Cardiac muscle cell (in vitro differentiated cells and primary cell): Measurements from ENCODE around the gene SDC4. TPM values are rescaled to one million over a fixed set of nuclear protein-coding genes. Genes with fewer than 3 reads are reported as not detected.

ENCODE experiments used
- DNase-seq, 2 donors: peaks; one replicate each; pipeline versions ENCODE4 v3.0.0 to v3.0.0-alpha.2; 2010 to 2017; ENCODE audit warnings: low read depth in 1 of 2, low spot score in 1 of 2
- H3K27ac ChIP-seq: fragments of 200-600 bp; sonication (generic); 2 replicates; pipeline ENCODE4 v1.5.1; 2016
- H3K27me3 ChIP-seq: fragments of 200-600 bp; sonication (generic); 2 replicates; pipeline ENCODE4 v1.6.0; 2016; ENCODE audit warnings: control low read depth
- H3K36me3 ChIP-seq: fragments of 200-600 bp; sonication (generic); 2 replicates; pipeline ENCODE4 v1.5.1; 2016; ENCODE audit warnings: control low read depth
- H3K4me1 ChIP-seq: fragments of 200-600 bp; sonication (generic); 2 replicates; pipeline ENCODE4 v1.8.1; 2017; ENCODE audit warnings: low read depth, mild to moderate bottlenecking, mixed run types
- H3K4me3 ChIP-seq: fragments of 200-600 bp; sonication (generic); 2 replicates; pipeline ENCODE4 v1.5.1; 2016; ENCODE audit warnings: mild to moderate bottlenecking
- H3K9me3 ChIP-seq: fragments of 200-600 bp; sonication (generic); 2 replicates; pipeline ENCODE4 v1.5.1; 2017; ENCODE audit warnings: low read depth, mild to moderate bottlenecking, control low read depth
- polyA plus RNA-seq: library from polyadenylated mRNA; unstranded; fragments of >200 nt; fragmentation: Nextera tagmentation; extraction: Ambion mirVana; gene quantifications from 2 replicates; pipeline ENCODE4 v1.2.1, GENCODE V29; 2016
- total RNA-seq: library from RNA; depleted of rRNA; stranded (reverse); fragments of >200 nt; gene quantifications from 2 replicates; pipeline ENCODE4 v1.2.3, GENCODE V29; 2016
- TF ChIP-seq, protein P1 (sequence below): IDR thresholded peaks from 2 replicates; pipeline ENCODE4 v1.5.1; 2012; ENCODE audit warnings: low read depth, mild to moderate bottlenecking, low read length

The SDC4 gene
- total and polyA plus RNA-seq, 2 experiments from 2014 or later: 35.4 to 55.7 TPM

DNA sequence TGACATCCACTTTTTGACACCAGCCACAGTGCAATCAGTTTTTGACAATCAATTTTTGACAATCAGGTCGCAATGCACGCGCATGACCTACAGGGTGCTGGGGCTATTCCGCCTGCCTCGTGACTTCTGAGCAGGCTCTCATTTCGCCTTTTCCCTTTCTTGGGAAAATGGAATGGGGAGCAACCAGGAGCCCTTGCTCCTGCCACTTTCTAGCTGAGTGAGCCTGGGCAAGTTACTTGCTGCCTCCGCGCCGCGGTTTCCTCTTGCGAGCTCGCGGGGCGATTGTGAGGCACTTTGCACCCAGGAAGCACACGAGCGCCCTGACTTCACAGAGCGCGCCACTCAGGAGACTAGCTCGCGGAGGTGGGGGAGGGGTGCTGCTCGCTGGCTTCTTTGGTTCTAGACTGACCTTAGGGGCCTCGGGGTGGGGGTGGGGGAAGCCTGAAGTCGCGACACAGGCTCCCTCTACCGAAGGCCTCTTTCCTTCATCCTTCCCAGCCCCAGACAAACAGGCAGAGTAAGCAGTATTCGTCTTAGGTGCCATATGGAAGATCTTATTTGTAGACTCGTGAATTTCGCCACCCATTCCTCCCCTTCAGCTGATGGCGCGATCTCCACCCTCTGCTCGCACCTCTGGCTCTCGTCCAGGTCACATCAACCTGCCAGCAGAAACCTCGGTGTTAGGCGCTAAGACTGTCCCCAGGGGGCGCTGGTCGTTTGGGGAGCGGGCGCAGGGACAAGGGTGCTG lies 25.3 kb upstream of the SDC4 start:
- Histone ChIP-seq H3K4me1 (no peaks in the 10 kb centered on the region), H3K36me3 (no peaks in the 10 kb centered on the region), H3K4me3 (peak overlapping the region; percentile 23), H3K27ac (no peak overlapping the region), H3K9me3 (no peaks in the 10 kb centered on the region), H3K27me3 (no peaks in the 10 kb centered on the region)
- DNase-seq: peak; percentile 88 to 92
- TF ChIP-seq, protein P1, sequence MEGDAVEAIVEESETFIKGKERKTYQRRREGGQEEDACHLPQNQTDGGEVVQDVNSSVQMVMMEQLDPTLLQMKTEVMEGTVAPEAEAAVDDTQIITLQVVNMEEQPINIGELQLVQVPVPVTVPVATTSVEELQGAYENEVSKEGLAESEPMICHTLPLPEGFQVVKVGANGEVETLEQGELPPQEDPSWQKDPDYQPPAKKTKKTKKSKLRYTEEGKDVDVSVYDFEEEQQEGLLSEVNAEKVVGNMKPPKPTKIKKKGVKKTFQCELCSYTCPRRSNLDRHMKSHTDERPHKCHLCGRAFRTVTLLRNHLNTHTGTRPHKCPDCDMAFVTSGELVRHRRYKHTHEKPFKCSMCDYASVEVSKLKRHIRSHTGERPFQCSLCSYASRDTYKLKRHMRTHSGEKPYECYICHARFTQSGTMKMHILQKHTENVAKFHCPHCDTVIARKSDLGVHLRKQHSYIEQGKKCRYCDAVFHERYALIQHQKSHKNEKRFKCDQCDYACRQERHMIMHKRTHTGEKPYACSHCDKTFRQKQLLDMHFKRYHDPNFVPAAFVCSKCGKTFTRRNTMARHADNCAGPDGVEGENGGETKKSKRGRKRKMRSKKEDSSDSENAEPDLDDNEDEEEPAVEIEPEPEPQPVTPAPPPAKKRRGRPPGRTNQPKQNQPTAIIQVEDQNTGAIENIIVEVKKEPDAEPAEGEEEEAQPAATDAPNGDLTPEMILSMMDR: peak; percentile 89

DNA sequence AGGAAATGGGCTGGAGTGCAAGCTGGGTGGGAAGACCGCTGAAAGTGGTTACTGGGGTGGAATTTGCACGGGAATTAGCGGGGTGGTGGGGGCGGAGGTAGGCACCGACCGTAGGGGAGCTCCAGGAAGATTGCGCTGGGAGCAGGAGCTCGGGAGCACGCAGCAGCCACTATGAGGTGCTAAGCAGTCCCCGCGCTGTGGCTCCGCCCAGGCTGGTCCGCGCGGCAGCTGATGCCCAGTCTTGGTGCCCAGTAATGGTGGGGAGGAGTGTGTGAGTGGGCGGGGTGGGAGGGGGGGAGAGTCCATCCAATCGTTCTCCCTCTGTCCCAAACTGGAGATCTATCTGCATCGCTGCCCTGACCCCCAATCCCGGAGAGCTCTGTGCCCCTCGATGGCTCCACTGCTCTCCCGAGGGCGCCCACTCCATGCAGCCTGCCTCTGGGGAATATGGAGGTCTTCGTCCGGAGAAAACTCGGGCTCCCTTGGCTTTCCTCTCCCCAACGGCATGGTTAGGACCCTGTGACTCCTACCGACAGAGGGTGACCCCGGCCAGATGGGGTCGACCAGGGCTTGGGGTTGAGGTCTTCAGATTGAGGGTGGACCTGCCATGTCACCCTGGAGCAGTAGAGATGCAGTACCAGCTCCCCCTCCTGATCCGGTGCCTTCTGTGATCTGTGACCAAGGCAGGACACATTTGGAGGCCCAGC lies 24.6 kb upstream of the SDC4 start:
- TF ChIP-seq, protein P1: no peak
- H3K4me3 ChIP-seq: no peak overlapping the region
- DNase-seq: peak in 1 of 2 donors; percentile 27

GRCh38 chr20:45372241-45372640 lies 24.0 kb upstream of the SDC4 start:
- H3K4me3 ChIP-seq: no peak overlapping the region
- H3K27me3 ChIP-seq: no peaks in the 10 kb centered on the region
- peaks cover 3% of the 10 kb centered on the region for H3K36me3 ChIP-seq
- H3K9me3 ChIP-seq: no peaks in the 10 kb centered on the region
- no peaks in the 10 kb centered on the region for H3K4me1 ChIP-seq
- no peak overlapping the region for H3K27ac ChIP-seq
- DNase-seq: no peak
- TF ChIP-seq, protein P1: no peak

More for the DNA sequence above, 24.6 kb upstream of the SDC4 start:
- no peak overlapping the region for H3K27ac ChIP-seq
- H3K4me1 ChIP-seq: no peaks in the 10 kb centered on the region
- H3K9me3 ChIP-seq: no peaks in the 10 kb centered on the region
- H3K36me3 ChIP-seq: peaks cover 2% of the 10 kb centered on the region
- no peaks in the 10 kb centered on the region for H3K27me3 ChIP-seq

DNA sequence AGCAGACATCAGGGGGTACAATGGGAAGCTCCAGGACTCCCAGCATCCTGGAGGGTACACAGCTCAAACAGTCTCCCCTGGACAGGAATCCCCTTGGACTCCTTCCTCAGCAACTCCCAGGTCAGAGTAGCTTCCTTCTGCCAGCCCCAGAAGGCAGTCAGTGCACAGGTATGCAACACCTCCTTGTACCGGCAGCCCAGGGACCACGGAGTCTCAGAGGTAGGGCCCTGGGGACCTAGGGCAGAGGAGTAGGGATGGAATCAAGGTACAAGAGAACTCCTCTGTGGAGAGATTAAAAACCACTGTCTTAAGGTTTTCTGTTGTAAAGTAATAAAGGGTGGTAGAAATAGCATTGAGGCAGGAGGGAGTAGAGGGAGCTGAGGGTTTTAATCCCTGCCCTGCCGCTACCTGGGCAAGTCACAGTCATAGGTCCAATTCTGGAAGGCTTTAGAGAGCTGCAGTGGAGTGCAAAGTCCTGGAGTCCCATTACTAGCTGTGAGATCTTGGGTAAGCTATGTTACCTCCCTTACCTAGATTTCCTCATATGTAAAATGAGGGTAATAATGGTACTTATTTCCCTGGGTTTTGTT lies 22.4 kb upstream of the SDC4 start:
- TF ChIP-seq, protein P1: no peak
- Histone ChIP-seq H3K27me3 (no peaks in the 10 kb centered on the region), H3K4me1 (no peaks in the 10 kb centered on the region), H3K9me3 (no peaks in the 10 kb centered on the region), H3K36me3 (peaks cover 6% of the 10 kb centered on the region), H3K4me3 (no peak overlapping the region), H3K27ac (no peak overlapping the region)
- no peak for DNase-seq

- Histone ChIP-seq H3K4me1 (no peaks in the 10 kb centered on the region), H3K9me3 (no peaks in the 10 kb centered on the region), H3K27ac (no peak overlapping the region), H3K36me3 (peaks cover 6% of the 10 kb centered on the region), H3K27me3 (no peaks in the 10 kb centered on the region), H3K4me3 (no peak overlapping the region)
- DNase-seq: no peak
- TF ChIP-seq, protein P1: no peak
Measured at GRCh38 chr20:45368221-45368980, 20.2 kb upstream of the SDC4 start.
